NK-92 (cell line): ENCODE data around the gene NT5DC2.

ENCODE experiments used
- DNase-seq: peaks from one replicate; lab custom pipeline; 2025; ENCODE audit not compliant: unreplicated experiment; lab: John Stamatoyannopoulos, UW

Gene NT5DC2

GRCh38 chr3:52512727-52513126, 20.9 kb downstream of the NT5DC2 start:
- no peak for DNase-seq

GRCh38 chr3:52512105-52512504, 21.6 kb downstream of the NT5DC2 start:
- no peak for DNase-seq

GRCh38 chr3:52511509-52511908, 22.1 kb downstream of the NT5DC2 start:
- DNase-seq: no peak

- no peak for DNase-seq
Measured at GRCh38 chr3:52509753-52510328, 23.8 kb downstream of the NT5DC2 start.

DNA sequence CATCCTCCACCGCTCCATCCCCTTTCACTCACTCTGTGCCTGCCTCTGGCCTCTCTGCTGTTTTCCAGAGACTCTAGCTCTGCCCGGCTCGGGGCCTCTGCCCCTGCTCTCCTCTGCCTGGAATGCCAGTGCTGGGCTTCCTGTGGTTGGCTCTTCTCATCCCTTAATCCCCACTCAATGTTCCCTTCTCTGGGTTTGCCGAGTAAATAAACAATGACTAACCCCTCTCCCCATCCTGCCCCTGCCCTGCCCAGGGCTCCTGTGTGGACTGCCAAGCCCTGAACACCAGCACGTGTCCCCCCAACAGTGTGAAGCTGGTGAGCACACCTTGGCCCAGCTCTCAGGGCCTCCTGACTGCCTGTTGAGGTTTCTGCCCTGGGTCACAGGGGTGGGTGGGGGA, 26.3 kb downstream of the NT5DC2 start:
- DNase-seq: no peak

GRCh38 chr3:52506266-52506966, 27.2 kb downstream of the NT5DC2 start:
- DNase-seq: no peak

DNA sequence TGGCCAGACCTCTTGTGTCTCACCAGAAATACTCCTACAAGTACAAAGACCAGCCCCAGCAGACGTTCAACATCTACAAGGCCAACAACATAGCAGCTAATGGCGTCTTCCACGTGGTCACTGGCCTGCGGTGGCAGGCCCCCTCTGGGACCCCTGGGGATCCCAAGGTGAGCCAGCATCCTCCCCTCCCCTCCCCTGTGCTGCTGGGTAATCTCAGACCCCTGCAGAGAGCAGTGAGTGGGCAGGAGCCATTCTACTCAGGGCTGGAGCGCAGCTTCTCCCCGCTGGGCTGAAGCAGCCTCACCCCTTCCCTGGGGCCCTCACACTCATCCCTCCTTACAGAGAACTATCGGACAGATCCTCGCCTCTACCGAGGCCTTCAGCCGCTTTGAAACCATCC, 28.7 kb downstream of the NT5DC2 start:
- no peak for DNase-seq

DNA sequence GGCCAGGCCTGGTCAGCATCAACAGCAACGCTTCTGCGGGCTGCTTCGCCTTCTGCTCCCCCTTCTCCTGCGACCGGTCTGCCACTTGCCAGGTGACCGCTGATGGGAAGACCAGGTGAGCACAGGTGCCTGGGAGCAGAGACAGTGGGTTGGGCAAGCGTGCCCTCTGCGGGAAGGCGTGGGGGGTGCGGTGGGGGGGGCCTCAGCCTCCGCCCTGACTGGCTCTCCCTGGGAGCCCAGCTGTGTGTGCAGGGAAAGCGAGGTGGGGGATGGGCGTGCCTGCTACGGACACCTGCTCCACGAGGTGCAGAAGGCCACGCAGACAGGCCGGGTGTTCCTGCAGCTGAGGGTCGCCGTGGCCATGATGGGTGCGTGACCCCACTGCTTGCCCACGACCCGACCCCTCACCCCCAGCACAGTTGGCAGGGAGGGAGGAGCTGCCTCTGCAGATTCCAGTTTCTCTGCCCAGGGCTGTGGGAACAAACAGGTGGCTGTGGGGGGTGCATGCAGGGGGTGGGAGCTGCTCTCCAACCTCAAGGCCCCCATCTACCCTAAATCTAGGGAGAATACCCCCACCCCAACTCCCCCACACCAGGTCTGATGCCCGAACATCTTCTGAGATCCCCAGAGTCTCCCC, 29.8 kb downstream of the NT5DC2 start:
- DNase-seq: no peak

DNA sequence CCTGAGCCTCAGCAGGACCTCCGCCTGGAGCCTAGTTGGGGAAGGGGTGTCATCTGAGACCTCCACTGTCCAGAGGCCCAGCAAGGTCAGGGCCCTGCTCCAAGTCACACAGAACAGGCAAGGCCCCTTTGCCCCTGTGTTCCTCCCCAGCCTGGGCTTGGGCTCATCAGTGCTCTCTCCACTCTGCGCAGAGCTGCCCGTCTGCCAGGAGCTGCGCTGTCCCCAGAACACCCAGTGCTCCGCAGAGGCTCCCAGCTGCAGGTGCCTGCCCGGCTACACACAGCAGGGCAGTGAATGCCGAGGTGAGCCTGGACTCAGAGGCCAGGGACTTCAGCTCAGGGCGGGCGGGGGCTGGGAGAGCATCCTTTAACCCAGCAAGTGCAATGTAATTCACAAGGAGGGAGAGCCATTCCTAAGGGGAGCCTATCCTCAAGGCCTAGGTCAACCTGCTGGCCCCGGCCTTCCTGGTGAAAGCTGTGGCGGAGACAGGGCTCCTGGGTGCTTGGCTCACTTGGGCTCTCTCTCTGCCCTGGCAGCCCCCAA, 30.8 kb downstream of the NT5DC2 start:
- no peak for DNase-seq

- no peak for DNase-seq
Measured at GRCh38 chr3:52502001-52502400, 31.7 kb downstream of the NT5DC2 start.

DNA sequence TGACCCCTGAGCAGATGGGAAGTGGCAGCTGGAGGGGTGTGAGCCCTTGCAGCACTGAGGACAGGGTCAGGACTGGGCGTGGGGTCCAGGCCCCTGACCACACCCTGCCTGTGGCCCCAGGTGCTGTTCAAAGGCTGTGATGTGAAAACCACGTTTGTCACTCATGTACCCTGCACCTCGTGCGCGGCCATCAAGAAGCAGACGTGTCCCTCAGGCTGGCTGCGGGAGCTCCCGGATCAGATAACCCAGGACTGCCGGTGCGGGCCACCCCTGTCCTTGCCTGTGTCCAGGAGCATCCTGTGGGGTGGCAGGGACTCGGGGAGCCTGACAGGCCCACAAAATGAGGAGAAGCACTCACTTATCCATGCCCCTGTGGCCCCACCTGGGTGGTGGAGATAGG, 32.6 kb downstream of the NT5DC2 start:
- no peak for DNase-seq

- no peak for DNase-seq
Measured at GRCh38 chr3:52498137-52499054, 35.3 kb downstream of the NT5DC2 start.

DNA sequence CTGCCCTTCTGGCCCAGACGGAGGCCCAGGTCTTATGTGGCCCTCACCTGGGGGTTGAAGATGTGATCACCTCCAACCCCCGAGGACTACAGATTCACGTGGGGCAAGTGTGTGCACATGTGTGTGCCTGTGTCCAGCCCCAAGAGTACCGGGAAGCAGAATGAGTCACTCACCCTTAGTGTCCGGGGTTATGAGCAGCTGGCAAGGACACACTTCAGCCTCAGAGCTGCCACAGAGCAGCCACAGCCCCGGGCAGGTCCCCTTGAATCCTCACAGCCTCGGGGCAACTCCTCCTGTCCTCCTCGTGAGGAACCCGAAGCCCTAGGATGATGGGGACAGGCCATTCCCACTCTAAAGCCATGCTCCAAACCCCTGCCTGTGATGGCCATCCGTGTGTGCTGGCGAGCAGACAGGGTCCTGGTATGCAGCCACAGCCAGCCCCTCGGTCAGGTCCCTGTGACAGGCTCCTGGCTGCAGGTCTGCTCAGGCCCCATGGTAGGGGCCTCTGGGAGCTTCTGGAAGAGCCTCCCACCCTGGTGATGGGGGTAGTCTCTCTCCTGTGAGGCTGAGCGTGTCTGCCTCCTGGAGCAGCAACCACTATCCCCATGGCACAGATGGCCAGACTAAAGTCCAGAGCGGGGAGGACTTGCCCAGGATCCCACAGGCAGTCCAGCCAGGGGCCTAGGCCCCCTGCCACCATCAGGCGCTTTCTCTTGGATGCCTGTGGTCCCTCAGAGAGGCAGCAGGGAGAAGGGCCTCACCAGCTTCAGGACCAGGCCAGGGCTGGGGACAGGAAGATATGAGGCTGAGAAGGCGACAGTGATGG, 37.7 kb downstream of the NT5DC2 start:
- no peak for DNase-seq

GRCh38 chr3:52494886-52495495, 38.7 kb downstream of the NT5DC2 start, which contains the start of gene STAB1:
Gene STAB1 (plus strand): TSS chr3:52495338. CDS start chr3:52495414, 76 bp downstream.
- no peak for DNase-seq

- no peak for DNase-seq
Measured at GRCh38 chr3:52494445-52494844, 39.2 kb downstream of the NT5DC2 start.

GRCh38 chr3:52493232-52494017, 40.2 kb downstream of the NT5DC2 start:
- no peak for DNase-seq

DNA sequence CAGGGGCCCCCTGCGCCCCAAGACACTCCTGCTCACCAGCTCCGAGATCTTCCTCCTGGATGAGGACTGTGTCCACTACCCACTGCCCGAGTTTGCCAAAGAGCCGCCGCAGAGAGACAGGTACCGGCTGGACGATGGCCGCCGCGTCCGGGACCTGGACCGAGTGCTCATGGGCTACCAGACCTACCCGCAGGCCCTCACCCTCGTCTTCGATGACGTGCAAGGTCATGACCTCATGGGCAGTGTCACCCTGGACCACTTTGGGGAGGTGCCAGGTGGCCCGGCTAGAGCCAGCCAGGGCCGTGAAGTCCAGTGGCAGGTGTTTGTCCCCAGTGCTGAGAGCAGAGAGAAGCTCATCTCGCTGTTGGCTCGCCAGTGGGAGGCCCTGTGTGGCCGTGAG, 41.6 kb downstream of the NT5DC2 start:
- no peak for DNase-seq

DNA sequence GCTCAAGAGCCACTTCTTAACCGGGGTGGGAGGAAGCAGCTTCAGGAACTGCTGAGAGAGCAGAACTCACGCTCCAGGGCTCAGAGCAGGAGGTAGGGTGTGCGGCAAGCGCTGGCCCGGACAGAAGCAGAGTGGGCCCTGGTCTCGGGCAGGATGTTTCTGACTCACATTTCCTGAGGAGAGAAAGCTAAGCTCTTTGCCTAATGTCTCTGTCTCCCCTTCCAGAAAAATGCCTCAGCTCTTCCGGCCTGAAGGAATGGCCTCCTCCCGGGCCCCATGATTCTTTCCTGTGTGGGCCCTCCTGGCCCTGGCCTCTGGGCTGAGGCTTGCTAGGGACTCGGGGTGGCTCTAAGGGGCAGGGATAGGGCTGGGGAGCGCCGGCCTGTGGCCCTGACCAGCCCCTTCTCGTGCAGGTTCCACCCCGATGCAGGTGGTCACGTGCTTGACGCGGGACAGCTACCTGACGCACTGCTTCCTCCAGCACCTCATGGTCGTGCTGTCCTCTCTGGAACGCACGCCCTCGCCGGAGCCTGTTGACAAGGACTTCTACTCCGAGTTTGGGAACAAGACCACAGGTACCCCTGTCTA, 42.6 kb downstream of the NT5DC2 start:
- no peak for DNase-seq
